ENCODE results near the gene TMEM176A. TPM values are rescaled to one million over a fixed set of nuclear protein-coding genes. Genes with fewer than 3 reads are reported as not detected.

Gene TMEM176A
- polyA plus RNA-seq, 1 donor from 2014 or later: not detected

DNA sequence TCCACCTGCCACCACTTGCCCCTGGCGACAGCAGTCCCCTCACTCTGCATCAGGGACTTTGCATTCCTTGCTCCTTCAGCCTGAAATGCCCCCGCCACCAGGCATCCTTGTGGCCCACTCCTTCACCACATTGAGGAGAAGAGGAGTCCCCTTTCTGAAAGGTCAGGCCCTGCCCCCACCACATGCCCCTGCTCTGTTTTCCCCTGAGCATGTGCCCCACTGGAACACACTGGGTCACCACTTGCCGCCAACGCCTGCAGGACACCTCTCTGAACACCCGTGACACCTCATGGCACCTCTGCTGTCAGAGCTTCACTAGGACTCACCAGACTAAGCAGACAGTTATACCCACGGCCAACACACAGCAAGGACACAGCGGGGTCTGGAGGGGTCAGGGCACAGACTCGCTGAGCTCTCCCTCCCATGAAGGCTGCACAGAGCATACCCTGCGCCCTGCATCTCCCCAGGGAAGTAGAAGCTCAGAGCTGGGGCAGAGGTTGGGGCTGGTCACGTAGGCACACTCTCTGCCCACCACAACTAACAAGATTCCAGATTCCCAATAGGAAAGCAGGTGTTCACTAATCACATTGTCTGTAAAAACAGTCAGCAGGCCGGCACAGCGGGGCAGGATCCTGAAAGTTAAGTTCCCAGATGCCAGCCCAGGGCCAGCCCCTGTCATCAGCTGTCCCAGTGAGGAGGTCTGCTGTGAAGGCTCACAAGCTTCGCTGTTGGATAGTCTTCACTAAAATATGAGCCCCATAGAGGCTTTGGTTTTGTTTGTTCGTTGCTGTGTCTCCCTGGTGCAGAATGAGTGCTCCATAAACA, 45.9 kb downstream of the TMEM176A start:
- no peaks in the 10 kb centered on the region for H3K9me3 ChIP-seq (ENCODE audit: low read length)
- H3K36me3 ChIP-seq (ENCODE audit: insufficient read depth, low read length): no peaks in the 10 kb centered on the region
- H3K4me3 ChIP-seq (ENCODE audit: low read length): no peak overlapping the region
- no peaks in the 10 kb centered on the region for H3K79me2 ChIP-seq (replicated peaks; ENCODE audit: insufficient read depth, low read length)
- no peak overlapping the region for H3K27ac ChIP-seq (ENCODE audit: low read length)
- no peaks in the 10 kb centered on the region for H3K27me3 ChIP-seq (ENCODE audit: insufficient read depth, low read depth, low read length)
- H3K9me2 ChIP-seq (ENCODE audit: insufficient read depth, low read length): no peaks in the 10 kb centered on the region
- H4K20me1 ChIP-seq (ENCODE audit: insufficient read depth): no peaks in the 10 kb centered on the region
- no peak overlapping the region for H2AFZ ChIP-seq (ENCODE audit: low read depth, low read length)
- TF ChIP-seq SMC3 (conservative IDR thresholded peaks at IDR 0.05; ENCODE audit: poor library complexity) (no peak), TAF1 (IDR thresholded peaks at IDR 0.05; ENCODE audit: low read depth) (no peak), EZH2 (IDR thresholded peaks at IDR 0.05; ENCODE audit: borderline replicate concordance, insufficient read depth, low read length, poor library complexity, severe bottlenecking) (no peak), MXI1 (conservative IDR thresholded peaks at IDR 0.05; ENCODE audit: poor library complexity, severe bottlenecking) (no peak), RAD21 (conservative IDR thresholded peaks at IDR 0.05) (no peak), POLR2AphosphoS5 (IDR thresholded peaks at IDR 0.05) (no peak)
- TF ChIP-seq, protein P1, sequence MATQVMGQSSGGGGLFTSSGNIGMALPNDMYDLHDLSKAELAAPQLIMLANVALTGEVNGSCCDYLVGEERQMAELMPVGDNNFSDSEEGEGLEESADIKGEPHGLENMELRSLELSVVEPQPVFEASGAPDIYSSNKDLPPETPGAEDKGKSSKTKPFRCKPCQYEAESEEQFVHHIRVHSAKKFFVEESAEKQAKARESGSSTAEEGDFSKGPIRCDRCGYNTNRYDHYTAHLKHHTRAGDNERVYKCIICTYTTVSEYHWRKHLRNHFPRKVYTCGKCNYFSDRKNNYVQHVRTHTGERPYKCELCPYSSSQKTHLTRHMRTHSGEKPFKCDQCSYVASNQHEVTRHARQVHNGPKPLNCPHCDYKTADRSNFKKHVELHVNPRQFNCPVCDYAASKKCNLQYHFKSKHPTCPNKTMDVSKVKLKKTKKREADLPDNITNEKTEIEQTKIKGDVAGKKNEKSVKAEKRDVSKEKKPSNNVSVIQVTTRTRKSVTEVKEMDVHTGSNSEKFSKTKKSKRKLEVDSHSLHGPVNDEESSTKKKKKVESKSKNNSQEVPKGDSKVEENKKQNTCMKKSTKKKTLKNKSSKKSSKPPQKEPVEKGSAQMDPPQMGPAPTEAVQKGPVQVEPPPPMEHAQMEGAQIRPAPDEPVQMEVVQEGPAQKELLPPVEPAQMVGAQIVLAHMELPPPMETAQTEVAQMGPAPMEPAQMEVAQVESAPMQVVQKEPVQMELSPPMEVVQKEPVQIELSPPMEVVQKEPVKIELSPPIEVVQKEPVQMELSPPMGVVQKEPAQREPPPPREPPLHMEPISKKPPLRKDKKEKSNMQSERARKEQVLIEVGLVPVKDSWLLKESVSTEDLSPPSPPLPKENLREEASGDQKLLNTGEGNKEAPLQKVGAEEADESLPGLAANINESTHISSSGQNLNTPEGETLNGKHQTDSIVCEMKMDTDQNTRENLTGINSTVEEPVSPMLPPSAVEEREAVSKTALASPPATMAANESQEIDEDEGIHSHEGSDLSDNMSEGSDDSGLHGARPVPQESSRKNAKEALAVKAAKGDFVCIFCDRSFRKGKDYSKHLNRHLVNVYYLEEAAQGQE (IDR thresholded peaks at IDR 0.05; ENCODE audit: borderline replicate concordance): no peak
- TF ChIP-seq, protein P2, sequence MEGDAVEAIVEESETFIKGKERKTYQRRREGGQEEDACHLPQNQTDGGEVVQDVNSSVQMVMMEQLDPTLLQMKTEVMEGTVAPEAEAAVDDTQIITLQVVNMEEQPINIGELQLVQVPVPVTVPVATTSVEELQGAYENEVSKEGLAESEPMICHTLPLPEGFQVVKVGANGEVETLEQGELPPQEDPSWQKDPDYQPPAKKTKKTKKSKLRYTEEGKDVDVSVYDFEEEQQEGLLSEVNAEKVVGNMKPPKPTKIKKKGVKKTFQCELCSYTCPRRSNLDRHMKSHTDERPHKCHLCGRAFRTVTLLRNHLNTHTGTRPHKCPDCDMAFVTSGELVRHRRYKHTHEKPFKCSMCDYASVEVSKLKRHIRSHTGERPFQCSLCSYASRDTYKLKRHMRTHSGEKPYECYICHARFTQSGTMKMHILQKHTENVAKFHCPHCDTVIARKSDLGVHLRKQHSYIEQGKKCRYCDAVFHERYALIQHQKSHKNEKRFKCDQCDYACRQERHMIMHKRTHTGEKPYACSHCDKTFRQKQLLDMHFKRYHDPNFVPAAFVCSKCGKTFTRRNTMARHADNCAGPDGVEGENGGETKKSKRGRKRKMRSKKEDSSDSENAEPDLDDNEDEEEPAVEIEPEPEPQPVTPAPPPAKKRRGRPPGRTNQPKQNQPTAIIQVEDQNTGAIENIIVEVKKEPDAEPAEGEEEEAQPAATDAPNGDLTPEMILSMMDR (IDR thresholded peaks at IDR 0.05; ENCODE audit: poor library complexity, severe bottlenecking): no peak
- no peak overlapping the region for H3K9ac ChIP-seq (ENCODE audit: low read length)
- H3K4me2 ChIP-seq (ENCODE audit: low read length): no peak overlapping the region
- H3F3A ChIP-seq (ENCODE audit: insufficient read depth, low read length, poor library complexity, severe bottlenecking): no peaks in the 10 kb centered on the region

DNA sequence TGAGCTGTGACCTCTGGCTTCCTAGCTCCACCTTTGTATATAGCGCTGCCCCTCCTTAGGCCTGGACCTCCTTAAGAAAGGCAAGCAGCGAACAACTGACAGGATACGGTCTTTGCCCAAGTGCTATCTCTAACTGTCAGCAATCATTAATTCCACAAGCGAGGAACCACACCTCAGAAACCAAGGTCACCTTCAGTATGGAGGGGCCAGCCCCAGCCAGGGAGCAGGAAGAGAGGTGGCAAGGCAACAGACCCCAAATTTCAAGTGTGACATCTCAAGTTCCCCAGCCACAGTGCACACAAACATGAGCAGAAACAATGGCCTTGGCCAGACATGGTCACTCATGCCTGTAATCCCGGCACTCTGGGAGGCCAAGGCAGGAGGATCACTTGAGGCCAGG, 47.0 kb downstream of the TMEM176A start:
- Histone ChIP-seq H3F3A (ENCODE audit: insufficient read depth, low read length, poor library complexity, severe bottlenecking) (no peaks in the 10 kb centered on the region), H3K36me3 (ENCODE audit: insufficient read depth, low read length) (no peaks in the 10 kb centered on the region), H3K27me3 (ENCODE audit: insufficient read depth, low read depth, low read length) (no peaks in the 10 kb centered on the region), H3K4me3 (ENCODE audit: low read length) (no peak overlapping the region), H2AFZ (ENCODE audit: low read depth, low read length) (no peak overlapping the region), H3K79me2 (replicated peaks; ENCODE audit: insufficient read depth, low read length) (no peaks in the 10 kb centered on the region), H3K4me2 (ENCODE audit: low read length) (no peak overlapping the region), H3K9me3 (ENCODE audit: low read length) (no peaks in the 10 kb centered on the region), H3K27ac (ENCODE audit: low read length) (no peak overlapping the region), H3K9me2 (ENCODE audit: insufficient read depth, low read length) (no peaks in the 10 kb centered on the region), H3K9ac (ENCODE audit: low read length) (no peak overlapping the region), H4K20me1 (ENCODE audit: insufficient read depth) (no peaks in the 10 kb centered on the region)
- TF ChIP-seq EP300 (conservative IDR thresholded peaks at IDR 0.05; ENCODE audit: poor library complexity, severe bottlenecking) (no peak), MXI1 (conservative IDR thresholded peaks at IDR 0.05; ENCODE audit: poor library complexity, severe bottlenecking) (no peak)
- TF ChIP-seq, protein P2 (IDR thresholded peaks at IDR 0.05; ENCODE audit: poor library complexity, severe bottlenecking): no peak
